Activated naive CD8-positive, alpha-beta T cell treated with anti-CD3 and anti-CD28 coated beads, Interleukin-2, amount 10 ng/mL, durations not matched to agents 7 days and 5 days (primary cell): ENCODE data around the gene ARAP3. TPM values are rescaled to one million over a fixed set of nuclear protein-coding genes. Genes with fewer than 3 reads are reported as not detected.

Source experiments
- ATAC-seq: fragments of 150-1000 bp; cut with Tn5 transposase; one replicate; pipeline ENCODE4 v1.10.0; 2021; ENCODE audit warnings: low read depth, moderate library complexity
- POLR2A ChIA-PET: fragments of 350-600 bp; sonication (Branson Sonifier 250); formaldehyde crosslinking; loops from one replicate; lab custom pipeline; 2021; ENCODE audit warnings: antibody characterized with exemption; lab: Charles Lee
- DNase-seq: peaks from one replicate; pipeline ENCODE4 v3.0.0; 2021
- H3K27ac Mint-ChIP-seq: one replicate; pipeline ENCODE4 v1.8.0; 2022; ENCODE audit warnings: mild to moderate bottlenecking, mixed read lengths
- H3K27me3 Mint-ChIP-seq: one replicate; pipeline ENCODE4 v1.8.0; 2022; ENCODE audit warnings: mild to moderate bottlenecking, moderate library complexity, mixed read lengths
- H3K36me3 Mint-ChIP-seq: one replicate; pipeline ENCODE4 v1.8.0; 2021; ENCODE audit warnings: mild to moderate bottlenecking, mixed read lengths
- H3K4me1 Mint-ChIP-seq: one replicate; pipeline ENCODE4 v1.8.0; 2021; ENCODE audit warnings: mixed read lengths
- H3K4me3 Mint-ChIP-seq: one replicate; pipeline ENCODE4 v1.8.0; 2022; ENCODE audit warnings: mild to moderate bottlenecking, moderate library complexity, mixed read lengths
- H3K9me3 Mint-ChIP-seq: one replicate; pipeline ENCODE4 v1.8.0; 2021; ENCODE audit warnings: mixed read lengths
- total RNA-seq, 2 experiments: library from RNA; stranded (reverse); gene quantifications; one replicate each; pipeline ENCODE4 v1.2.3, GENCODE V29; 2021

The ARAP3 gene
- total RNA-seq, 2 experiments from 2014 or later = 17.0 to 17.9 TPM

DNA sequence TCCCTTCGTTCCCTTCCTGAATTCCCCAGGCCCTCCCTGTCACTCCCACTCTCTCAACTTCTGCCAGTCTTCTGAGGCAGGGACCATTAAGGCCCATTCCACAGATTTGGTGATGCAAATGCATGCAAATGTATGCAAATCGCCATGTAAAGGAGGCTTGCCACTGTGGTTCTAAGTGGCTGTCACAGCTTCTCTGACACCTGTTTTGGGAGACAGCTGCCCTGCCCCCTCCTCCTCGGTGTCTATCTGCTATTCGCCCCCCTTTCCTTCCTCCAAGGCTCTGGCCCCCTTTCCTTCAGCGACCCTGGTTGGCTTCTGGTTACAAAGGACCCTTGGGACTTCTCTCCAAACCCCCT is 10.5 kb upstream of the ARAP3 start:
- POLR2A ChIA-PET = interaction anchor here (1.1 to 2.5 kb wide), 6 partner anchors 9 to 268 kb away, joined by 3 to 11 read pairs (median 6); partner anchors contain the start of genes FCHSD1 and PCDH12
- no peak for ATAC-seq
- Mint-ChIP-seq H3K36me3 (no peaks in the 10 kb centered on the region), H3K9me3 (no peaks in the 10 kb centered on the region), H3K4me3 (peak overlapping the region; percentile 86), H3K27ac (peak overlapping the region; percentile 77), H3K27me3 (peaks cover 21% of the 10 kb centered on the region), H3K4me1 (peaks cover 27% of the 10 kb centered on the region)
- DNase-seq = no peak

DNA sequence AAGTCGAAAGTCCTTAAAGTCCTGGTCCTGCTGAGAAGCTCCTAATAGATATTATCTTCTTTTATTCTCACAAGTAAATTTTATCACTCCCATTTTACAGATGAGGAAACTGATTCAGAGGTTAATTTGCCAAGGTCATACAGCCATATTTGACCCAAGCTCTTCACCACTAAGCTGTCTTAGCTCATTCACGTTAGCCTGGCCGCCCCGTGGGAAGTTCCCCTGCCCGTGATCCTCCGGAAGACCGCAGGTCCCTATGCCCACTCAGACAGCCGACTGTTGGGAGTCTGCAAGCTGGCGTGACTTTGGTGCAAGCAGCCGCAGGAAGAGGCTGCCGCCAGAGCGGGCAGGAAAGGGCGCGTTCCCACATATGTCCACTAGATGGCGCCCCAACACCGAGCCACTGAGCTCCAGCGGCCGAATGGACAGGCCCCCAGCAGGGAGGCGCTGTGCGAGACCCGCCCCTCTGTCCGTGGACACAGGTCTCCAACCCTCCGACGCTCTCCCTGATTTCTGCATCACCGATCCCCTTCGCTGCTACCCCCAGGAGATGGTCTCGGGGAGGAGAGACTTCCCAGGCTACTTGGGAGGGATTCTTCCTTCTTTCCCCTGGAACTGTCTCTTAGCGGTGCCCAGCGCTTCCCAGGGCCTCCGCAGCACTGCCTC is 10.0 kb upstream of the ARAP3 start:
- peak overlapping the region; percentile 86 for H3K4me3 Mint-ChIP-seq
- POLR2A ChIA-PET = interaction anchor here (1.0 to 2.5 kb wide), 7 partner anchors 9 to 268 kb away, joined by 3 to 11 read pairs (median 6); partner anchors contain the start of genes FCHSD1, HDAC3, PCDH12 and RELL2

GRCh38 chr5:141691286-141691866 is 9.3 kb upstream of the ARAP3 start:
- DNase-seq (no peak), ATAC-seq (no peak)
- Mint-ChIP-seq H3K27me3 (peaks cover 15% of the 10 kb centered on the region), H3K27ac (peak overlapping the region; percentile 48), H3K9me3 (no peaks in the 10 kb centered on the region), H3K4me3 (no peak overlapping the region), H3K4me1 (peaks cover 27% of the 10 kb centered on the region), H3K36me3 (no peaks in the 10 kb centered on the region)
- POLR2A ChIA-PET = interaction anchor here (1.0 to 2.5 kb wide), 7 partner anchors 8 to 269 kb away, joined by 3 to 11 read pairs (median 6); partner anchors contain the start of genes FCHSD1, HDAC3, PCDH12 and RELL2

More for the DNA sequence above, 10.0 kb upstream of the ARAP3 start:
- Mint-ChIP-seq H3K36me3 (no peaks in the 10 kb centered on the region), H3K4me1 (peaks cover 27% of the 10 kb centered on the region), H3K27ac (peak overlapping the region; percentile 77), H3K9me3 (no peaks in the 10 kb centered on the region), H3K27me3 (peaks cover 17% of the 10 kb centered on the region)
- DNase-seq (peak; percentile 91), ATAC-seq (peak; percentile 87)

DNA sequence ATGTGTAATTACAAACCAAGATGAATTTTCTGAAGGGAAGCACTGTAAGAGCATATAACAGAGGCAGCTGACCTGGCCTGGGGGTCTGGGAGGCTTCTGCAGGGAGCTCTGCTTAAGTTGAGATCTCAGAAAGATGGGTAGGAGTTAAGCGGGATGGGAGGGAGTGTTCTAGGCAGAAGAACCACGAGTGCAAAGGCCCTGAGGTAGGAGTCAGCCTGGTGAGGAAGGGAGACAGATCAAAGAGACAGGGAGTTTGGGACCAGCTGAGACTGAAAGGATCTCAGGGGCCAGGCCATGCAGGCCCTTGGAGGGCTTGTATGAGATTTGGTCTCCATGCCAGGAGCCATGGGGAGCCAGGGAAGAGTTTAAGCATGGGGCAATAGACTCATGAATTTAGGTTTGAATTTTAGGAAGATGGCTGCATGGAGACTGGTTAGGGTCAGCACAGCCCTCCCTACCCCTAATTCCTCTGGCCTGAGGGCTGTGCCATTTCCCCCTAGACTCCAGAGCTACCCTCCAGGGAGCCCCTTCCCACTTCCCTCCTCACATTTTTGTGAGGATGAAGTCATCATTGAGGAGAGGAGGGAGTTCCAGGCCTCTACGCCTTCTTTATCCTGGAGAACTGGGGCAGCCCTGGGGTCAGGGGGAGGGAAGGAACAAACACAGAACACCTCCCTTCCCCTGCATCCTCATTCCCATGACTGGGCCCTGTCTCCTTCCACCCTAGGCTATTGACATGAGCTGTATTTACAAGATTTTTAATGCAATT is 4.8 kb upstream of the ARAP3 start:
- POLR2A ChIA-PET = no interaction called here
- peak overlapping the region; percentile 53 for H3K27ac Mint-ChIP-seq
- peaks cover 30% of the 10 kb centered on the region for H3K4me1 Mint-ChIP-seq
- H3K4me3 Mint-ChIP-seq = no peak overlapping the region
- H3K27me3 Mint-ChIP-seq = peaks cover 13% of the 10 kb centered on the region
- ATAC-seq (no peak), DNase-seq (no peak)
- no peaks in the 10 kb centered on the region for H3K36me3 Mint-ChIP-seq
- H3K9me3 Mint-ChIP-seq = no peaks in the 10 kb centered on the region

- H3K36me3 Mint-ChIP-seq = no peaks in the 10 kb centered on the region
- no peaks in the 10 kb centered on the region for H3K9me3 Mint-ChIP-seq
- DNase-seq = no peak
- no peak overlapping the region for H3K27ac Mint-ChIP-seq
- POLR2A ChIA-PET = no interaction called here
- peaks cover 35% of the 10 kb centered on the region for H3K4me1 Mint-ChIP-seq
- H3K27me3 Mint-ChIP-seq = peaks cover 4% of the 10 kb centered on the region
- no peak overlapping the region for H3K4me3 Mint-ChIP-seq
- ATAC-seq = no peak
These were observed 3.6 kb upstream of the ARAP3 start for GRCh38 chr5:141685591-141685990.

DNA sequence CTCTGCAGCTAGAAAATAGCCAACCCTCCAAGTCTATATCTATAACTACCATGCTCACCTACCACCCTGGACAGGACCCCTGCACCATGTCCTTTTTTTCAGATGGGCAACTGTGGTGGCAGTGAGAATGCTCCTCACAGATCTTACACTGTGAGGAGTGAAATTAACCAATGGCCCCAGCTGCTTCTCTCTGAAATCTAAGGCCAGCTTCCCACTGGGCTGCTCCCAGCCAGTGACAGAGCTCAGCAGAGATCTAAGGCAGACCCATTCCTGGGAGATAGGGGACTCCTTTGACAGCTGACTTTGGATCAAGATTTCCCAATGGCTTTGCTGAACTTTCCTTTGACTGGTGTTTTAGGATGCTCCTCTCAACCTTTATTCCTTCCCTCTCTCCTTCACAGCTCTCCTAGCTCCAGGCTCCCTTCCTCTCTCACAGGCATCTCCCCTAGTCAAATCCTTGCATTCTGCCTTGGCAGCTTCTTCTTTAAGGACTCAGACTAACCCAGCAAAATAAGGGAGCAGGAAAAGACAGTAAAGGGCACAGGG is 1.6 kb upstream of the ARAP3 start:
- Mint-ChIP-seq H3K36me3 (peaks cover 4% of the 10 kb centered on the region), H3K4me1 (peaks cover 34% of the 10 kb centered on the region), H3K9me3 (no peaks in the 10 kb centered on the region), H3K4me3 (peak overlapping the region; percentile 13), H3K27me3 (no peaks in the 10 kb centered on the region), H3K27ac (peak overlapping the region; percentile 40)
- ATAC-seq = no peak
- DNase-seq = no peak
- POLR2A ChIA-PET = interaction anchor here (0.6 to 1.7 kb wide), 15 partner anchors 8 to 323 kb away, joined by 3 to 10 read pairs (median 3); partner anchors contain the start of genes FCHSD1, HDAC3, PCDH12 and RELL2

GRCh38 chr5:141681295-141681694 is 735 bp downstream of the ARAP3 start:
- Mint-ChIP-seq H3K4me1 (peaks cover 34% of the 10 kb centered on the region), H3K27me3 (peaks cover 2% of the 10 kb centered on the region), H3K9me3 (no peaks in the 10 kb centered on the region), H3K36me3 (peaks cover 4% of the 10 kb centered on the region), H3K4me3 (peak overlapping the region; percentile 70), H3K27ac (peak overlapping the region; percentile 23)
- POLR2A ChIA-PET = interaction anchor here (1.3 to 2.3 kb wide), 2 partner anchors 30 to 89 kb away, joined by 5 read pairs; partner anchors contain the start of gene FCHSD1
- DNase-seq (no peak), ATAC-seq (no peak)

- DNase-seq (no peak), ATAC-seq (no peak)
- H3K27ac Mint-ChIP-seq = peak overlapping the region; percentile 23
- POLR2A ChIA-PET = interaction anchor here (1.3 to 2.3 kb wide), 2 partner anchors 30 to 89 kb away, joined by 5 read pairs; partner anchors contain the start of gene FCHSD1
- H3K4me3 Mint-ChIP-seq = peak overlapping the region; percentile 70
- H3K36me3 Mint-ChIP-seq = peaks cover 4% of the 10 kb centered on the region
- H3K27me3 Mint-ChIP-seq = peaks cover 2% of the 10 kb centered on the region
- peaks cover 34% of the 10 kb centered on the region for H3K4me1 Mint-ChIP-seq
- no peaks in the 10 kb centered on the region for H3K9me3 Mint-ChIP-seq
These were observed 1.3 kb downstream of the ARAP3 start for GRCh38 chr5:141680751-141681201.

DNA sequence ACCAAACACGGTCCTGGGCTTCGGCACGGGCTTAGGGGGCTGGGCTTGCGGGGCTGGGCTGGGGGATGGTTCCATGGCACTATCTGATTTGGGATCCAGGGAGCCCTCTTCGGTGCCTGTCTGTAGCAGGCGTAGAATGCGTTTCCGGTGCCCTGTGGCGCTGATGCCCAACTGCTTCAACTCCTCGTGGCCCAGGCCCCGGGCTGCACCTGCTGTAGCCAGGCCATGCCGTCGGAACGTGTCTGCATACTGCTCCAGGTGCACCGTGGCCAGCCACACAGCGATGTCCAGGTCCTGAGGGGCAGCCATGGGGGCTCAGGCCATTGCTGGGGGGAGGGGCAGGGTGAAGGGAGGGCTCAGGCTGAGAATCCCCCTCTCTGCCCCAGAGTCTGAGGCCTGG is 1.9 kb downstream of the ARAP3 start:
- POLR2A ChIA-PET = no interaction called here
- Mint-ChIP-seq H3K9me3 (no peaks in the 10 kb centered on the region), H3K4me1 (peaks cover 34% of the 10 kb centered on the region), H3K36me3 (peaks cover 4% of the 10 kb centered on the region), H3K27ac (no peak overlapping the region), H3K4me3 (no peak overlapping the region), H3K27me3 (peaks cover 2% of the 10 kb centered on the region)
- ATAC-seq (no peak), DNase-seq (no peak)

GRCh38 chr5:141677415-141677814 is 4.6 kb downstream of the ARAP3 start:
- no peak overlapping the region for H3K27ac Mint-ChIP-seq
- H3K4me1 Mint-ChIP-seq = peaks cover 20% of the 10 kb centered on the region
- peaks cover 2% of the 10 kb centered on the region for H3K27me3 Mint-ChIP-seq
- no peak overlapping the region for H3K4me3 Mint-ChIP-seq
- peaks cover 4% of the 10 kb centered on the region for H3K36me3 Mint-ChIP-seq
- POLR2A ChIA-PET = no interaction called here
- no peak for ATAC-seq
- no peak for DNase-seq
- no peaks in the 10 kb centered on the region for H3K9me3 Mint-ChIP-seq

DNA sequence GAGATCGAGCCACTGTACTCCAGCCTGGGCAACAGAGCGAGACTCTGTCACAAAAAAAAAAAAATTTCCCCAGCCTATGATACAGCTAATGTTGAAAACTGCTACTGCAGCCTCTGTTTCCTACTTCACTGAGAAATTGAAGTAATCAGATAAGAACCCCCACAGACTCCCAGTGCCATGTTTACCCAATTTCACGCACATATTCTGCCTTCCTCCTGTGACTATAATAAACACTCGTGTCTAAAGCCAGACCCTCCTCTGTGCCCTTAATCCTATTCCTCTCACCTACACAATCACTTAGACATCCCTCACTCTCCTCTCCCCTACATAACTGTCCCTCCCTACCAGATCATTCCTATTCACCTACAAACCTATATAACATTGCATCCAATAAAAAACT is 6.4 kb downstream of the ARAP3 start:
- no peak for DNase-seq
- POLR2A ChIA-PET = no interaction called here
- no peak overlapping the region for H3K27ac Mint-ChIP-seq
- H3K36me3 Mint-ChIP-seq = peaks cover 4% of the 10 kb centered on the region
- peaks cover 2% of the 10 kb centered on the region for H3K27me3 Mint-ChIP-seq
- ATAC-seq = no peak
- H3K4me1 Mint-ChIP-seq = peaks cover 10% of the 10 kb centered on the region
- no peak overlapping the region for H3K4me3 Mint-ChIP-seq
- no peaks in the 10 kb centered on the region for H3K9me3 Mint-ChIP-seq

GRCh38 chr5:141674747-141675146 is 7.3 kb downstream of the ARAP3 start:
- H3K4me1 Mint-ChIP-seq = peaks cover 8% of the 10 kb centered on the region
- ATAC-seq (no peak), DNase-seq (no peak)
- POLR2A ChIA-PET = no interaction called here
- H3K9me3 Mint-ChIP-seq = no peaks in the 10 kb centered on the region
- H3K27me3 Mint-ChIP-seq = peaks cover 2% of the 10 kb centered on the region
- no peak overlapping the region for H3K27ac Mint-ChIP-seq
- peaks cover 4% of the 10 kb centered on the region for H3K36me3 Mint-ChIP-seq
- no peak overlapping the region for H3K4me3 Mint-ChIP-seq
